Upper lobe of right lung (tissue), 1 donor: ENCODE results near the gene GCH1. TPM values are rescaled to one million over a fixed set of nuclear protein-coding genes. Genes with fewer than 3 reads are reported as not detected.
"Not testable (repeated sequence)": the region's sequence is repeated elsewhere in the genome, so short reads cannot be mapped to it uniquely, and the experiment has no call there.

ENCODE experiments used
- ATAC-seq: fragments of 200-7000 bp; cut with Tn5 transposase; one replicate; pipeline ENCODE4 v1.9.1; 2020; ENCODE audit warnings: mild to moderate bottlenecking, moderate library complexity
- DNase-seq: peaks from one replicate; pipeline ENCODE4 v3.0.0-alpha.2; 2020
- H3K27ac ChIP-seq: fragments of 200-600 bp; one replicate; pipeline ENCODE4 v1.8.0; 2022
- H3K27me3 ChIP-seq: fragments of 200-600 bp; one replicate; pipeline ENCODE4 v1.8.0; 2022; ENCODE audit warnings: mild to moderate bottlenecking
- H3K36me3 ChIP-seq: fragments of 200-600 bp; one replicate; pipeline ENCODE4 v1.8.0; 2022
- H3K4me1 ChIP-seq: fragments of 200-600 bp; one replicate; pipeline ENCODE4 v1.8.0; 2022
- H3K4me3 ChIP-seq: fragments of 200-600 bp; one replicate; pipeline ENCODE4 v1.8.0; 2022; ENCODE audit warnings: mild to moderate bottlenecking
- H3K9me3 ChIP-seq: fragments of 200-600 bp; one replicate; pipeline ENCODE4 v1.8.0; 2022
- intact Hi-C: fragments of 100-400 bp; cut with DNase I; formaldehyde crosslinking; loops from one replicate; pipeline ENCODE4 v1.11.0; 2022
- total RNA-seq: library from RNA; stranded (reverse); fragmentation: NEBNext Ultra II Directional; extraction: Animal tissue kit (Norgen Biotek cat#: 25700); gene quantifications from one replicate; pipeline ENCODE4 v1.2.1, GENCODE V29; 2021
- TF ChIP-seq, protein P1 (sequence below): fragments of 200-600 bp; IDR thresholded peaks from one replicate; pipeline ENCODE4 v1.8.0; 2022; ENCODE audit warnings: antibody characterized with exemption
- donor health status: DM: no; HTN: yes; CAD: no; lungs with severe emphysema.

GCH1 gene
- total RNA-seq, 1 donor from 2014 or later, result 14.3 TPM

DNA sequence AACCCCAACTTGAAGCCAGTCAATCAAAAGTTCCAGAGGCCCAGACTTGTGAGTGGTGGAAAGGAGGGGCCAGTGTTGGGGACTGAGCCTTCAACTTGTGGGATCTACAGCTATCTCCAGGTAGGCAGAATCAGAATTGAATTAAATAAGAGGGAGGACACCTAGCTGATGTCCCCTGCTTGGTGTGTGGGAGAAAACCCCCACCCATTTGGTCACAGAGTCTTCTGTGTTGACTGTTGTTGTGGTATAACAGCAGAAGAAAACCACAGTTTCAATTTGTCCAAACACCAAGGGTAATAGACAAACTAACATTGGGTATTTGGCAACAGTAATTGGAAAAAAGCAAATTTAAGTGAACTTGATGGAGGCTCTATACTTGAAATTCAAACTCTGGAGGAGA lies 3.4 kb upstream of the GCH1 start:
- intact Hi-C loops, result no loop called here
- TF ChIP-seq, protein P1, sequence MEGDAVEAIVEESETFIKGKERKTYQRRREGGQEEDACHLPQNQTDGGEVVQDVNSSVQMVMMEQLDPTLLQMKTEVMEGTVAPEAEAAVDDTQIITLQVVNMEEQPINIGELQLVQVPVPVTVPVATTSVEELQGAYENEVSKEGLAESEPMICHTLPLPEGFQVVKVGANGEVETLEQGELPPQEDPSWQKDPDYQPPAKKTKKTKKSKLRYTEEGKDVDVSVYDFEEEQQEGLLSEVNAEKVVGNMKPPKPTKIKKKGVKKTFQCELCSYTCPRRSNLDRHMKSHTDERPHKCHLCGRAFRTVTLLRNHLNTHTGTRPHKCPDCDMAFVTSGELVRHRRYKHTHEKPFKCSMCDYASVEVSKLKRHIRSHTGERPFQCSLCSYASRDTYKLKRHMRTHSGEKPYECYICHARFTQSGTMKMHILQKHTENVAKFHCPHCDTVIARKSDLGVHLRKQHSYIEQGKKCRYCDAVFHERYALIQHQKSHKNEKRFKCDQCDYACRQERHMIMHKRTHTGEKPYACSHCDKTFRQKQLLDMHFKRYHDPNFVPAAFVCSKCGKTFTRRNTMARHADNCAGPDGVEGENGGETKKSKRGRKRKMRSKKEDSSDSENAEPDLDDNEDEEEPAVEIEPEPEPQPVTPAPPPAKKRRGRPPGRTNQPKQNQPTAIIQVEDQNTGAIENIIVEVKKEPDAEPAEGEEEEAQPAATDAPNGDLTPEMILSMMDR, result no peak
- no peaks in the 10 kb centered on the region for H3K4me1 ChIP-seq
- no peak overlapping the region for H3K27ac ChIP-seq
- H3K27me3 ChIP-seq, result no peaks in the 10 kb centered on the region
- DNase-seq (no peak), ATAC-seq (no peak)
- no peak overlapping the region for H3K4me3 ChIP-seq
- no peaks in the 10 kb centered on the region for H3K9me3 ChIP-seq
- no peaks in the 10 kb centered on the region for H3K36me3 ChIP-seq

DNA sequence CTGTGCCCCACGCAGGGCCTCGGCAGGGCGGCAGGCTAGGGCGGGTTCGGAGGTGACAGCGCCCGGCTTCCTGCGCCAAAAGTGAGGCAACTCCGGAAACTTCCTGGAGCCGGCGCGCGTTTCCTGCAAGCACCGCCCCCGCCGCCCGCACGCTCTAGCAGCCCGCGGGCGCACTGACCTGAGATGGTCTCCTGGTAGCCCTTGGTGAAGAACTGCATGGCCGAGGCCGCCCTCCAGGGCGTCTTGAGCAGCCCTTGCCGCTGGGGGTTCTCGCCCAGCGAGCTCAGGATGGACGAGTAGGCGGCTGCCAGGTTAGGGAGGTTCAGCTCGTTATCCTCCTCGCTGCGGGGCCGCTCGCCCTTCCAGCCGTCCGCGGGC lies 494 bp downstream of the GCH1 start:
- Histone ChIP-seq H3K36me3 (no peaks in the 10 kb centered on the region), H3K9me3 (no peaks in the 10 kb centered on the region), H3K27me3 (no peaks in the 10 kb centered on the region), H3K27ac (peak overlapping the region; percentile 81), H3K4me1 (peaks cover 5% of the 10 kb centered on the region), H3K4me3 (peak overlapping the region; percentile 94)
- ATAC-seq (peak; percentile 81), DNase-seq (peak; percentile 91)
- TF ChIP-seq, protein P1, result no peak
- intact Hi-C loops, result no loop called here

DNA sequence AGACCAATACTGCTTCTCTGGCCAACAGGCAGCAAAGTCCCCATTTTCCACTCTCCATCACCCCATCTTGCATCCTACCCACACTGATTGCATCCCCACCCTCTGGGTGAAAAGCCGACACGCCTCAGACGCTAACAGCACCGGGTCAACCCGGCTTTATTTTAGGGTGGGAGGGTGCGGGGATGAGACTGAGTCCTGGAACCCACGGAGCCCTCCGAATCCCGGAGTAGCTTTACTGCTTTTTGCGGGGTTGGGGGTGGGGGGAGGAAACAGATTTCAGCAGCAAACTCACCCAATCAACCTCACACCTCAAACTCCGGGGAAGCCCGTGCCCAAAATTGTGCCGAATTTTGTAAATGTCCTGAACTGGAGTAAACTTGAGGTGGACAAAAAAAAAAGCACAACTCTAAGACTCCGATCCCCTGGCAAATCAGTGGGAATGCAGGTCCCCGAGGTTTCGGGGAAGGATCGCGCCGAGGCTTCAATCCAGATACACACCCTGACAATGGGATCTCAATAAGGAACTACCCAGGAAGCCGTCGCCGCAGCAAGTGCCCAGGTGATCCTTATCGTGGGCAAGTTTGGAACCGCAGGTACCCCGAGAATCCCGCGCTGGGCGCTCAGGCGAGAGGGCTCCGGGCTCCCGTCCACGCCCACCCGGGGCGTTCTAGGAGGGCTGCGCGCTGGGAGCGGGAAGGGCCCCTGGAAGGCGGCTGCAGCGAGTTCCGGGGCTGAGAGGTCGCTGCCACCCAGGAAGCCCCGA lies 1.1 kb downstream of the GCH1 start:
- H3K4me1 ChIP-seq, result peaks cover 5% of the 10 kb centered on the region
- peak overlapping the region; percentile 81 for H3K27ac ChIP-seq
- intact Hi-C loops, result no loop called here
- TF ChIP-seq, protein P1, result no peak
- ATAC-seq (no peak), DNase-seq (no peak)
- no peaks in the 10 kb centered on the region for H3K27me3 ChIP-seq
- H3K36me3 ChIP-seq, result no peaks in the 10 kb centered on the region
- H3K4me3 ChIP-seq, result peak overlapping the region; percentile 94
- no peaks in the 10 kb centered on the region for H3K9me3 ChIP-seq

DNA sequence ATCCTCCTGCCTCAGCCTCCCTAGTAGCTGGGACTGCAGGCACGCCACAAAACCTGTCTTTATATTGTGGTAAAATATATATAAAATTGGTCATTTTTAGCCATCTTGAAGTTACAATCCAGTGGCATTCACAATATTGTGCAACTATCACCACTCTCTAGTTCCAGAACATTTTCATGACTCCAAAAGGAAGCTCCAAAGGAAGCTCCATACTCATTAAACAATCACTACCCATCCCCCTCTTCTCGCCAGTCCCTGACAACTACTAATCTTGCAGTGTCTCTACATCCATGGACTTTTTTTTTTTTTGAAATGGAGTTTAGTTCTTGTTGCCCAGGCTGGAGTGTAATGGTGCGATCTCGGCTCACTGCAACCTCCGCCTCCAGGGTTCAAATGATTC lies 3.1 kb downstream of the GCH1 start:
- DNase-seq, result no peak
- Histone ChIP-seq H3K27ac (no peak overlapping the region), H3K4me3 (no peak overlapping the region), H3K4me1 (peaks cover 5% of the 10 kb centered on the region), H3K9me3 (no peaks in the 10 kb centered on the region), H3K36me3 (no peaks in the 10 kb centered on the region), H3K27me3 (no peaks in the 10 kb centered on the region)
- intact Hi-C loops, result no loop called here
- TF ChIP-seq, protein P1, result no peak
- ATAC-seq, result no peak

DNA sequence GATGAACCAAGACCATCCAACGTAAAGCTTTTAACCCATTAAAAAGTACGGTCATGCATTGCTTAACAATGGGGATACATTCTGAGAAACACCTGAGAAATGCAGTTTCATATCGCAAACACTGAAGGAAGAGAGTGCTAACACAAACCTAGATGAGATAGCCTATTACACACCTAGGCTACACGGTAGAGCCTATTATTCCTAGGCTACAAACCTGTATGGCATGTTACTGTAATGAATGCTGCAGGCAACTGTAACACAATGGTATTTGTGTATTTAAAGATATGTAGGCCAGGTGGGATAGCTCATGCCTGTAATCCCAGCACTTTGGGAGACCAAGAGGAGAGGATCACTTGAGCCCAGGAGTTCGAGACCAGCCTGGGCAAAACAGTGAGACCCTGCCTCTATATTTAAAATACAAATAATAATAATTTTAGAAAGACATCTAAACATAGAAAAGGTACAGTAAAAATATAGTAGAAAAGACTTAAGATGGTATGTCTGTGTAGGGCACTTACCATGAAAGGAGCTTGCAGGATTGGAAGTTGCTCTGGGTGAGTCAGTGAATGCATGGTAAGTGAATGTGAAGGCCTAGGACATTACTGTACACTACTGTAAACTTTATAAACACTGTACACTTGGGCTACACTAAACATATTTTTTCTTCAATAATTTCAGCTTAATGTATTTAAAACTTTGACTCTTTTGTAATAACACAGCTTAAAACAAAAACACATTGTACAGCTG lies 4.6 kb downstream of the GCH1 start:
- H3K27ac ChIP-seq, DNase-seq, H3K36me3 ChIP-seq, H3K9me3 ChIP-seq, ATAC-seq, H3K4me3 ChIP-seq, H3K27me3 ChIP-seq, intact Hi-C loops, H3K4me1 ChIP-seq: not testable (repeated sequence)

DNA sequence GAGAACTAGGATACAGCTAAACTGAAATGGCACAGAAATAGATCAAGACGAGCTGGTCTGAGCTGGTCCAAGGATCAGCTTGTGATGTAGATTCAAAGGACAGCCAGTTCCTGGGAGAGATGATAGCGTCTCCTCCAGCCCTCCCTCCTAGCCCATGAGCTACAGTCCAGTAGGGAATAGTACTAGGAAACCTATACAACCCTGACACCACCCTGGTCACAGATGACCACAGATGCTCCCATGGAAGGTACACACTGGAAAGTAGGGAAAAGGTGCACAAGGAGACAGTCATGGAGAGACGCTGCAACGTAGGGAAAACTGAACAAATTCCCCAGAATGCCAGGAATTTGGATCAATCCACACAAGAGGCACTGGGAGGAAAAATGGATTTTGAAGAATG lies 6.9 kb downstream of the GCH1 start:
- TF ChIP-seq, protein P1, result no peak
- Histone ChIP-seq H3K27me3 (no peaks in the 10 kb centered on the region), H3K4me3 (no peak overlapping the region), H3K36me3 (no peaks in the 10 kb centered on the region), H3K9me3 (no peaks in the 10 kb centered on the region), H3K27ac (no peak overlapping the region), H3K4me1 (peaks cover 5% of the 10 kb centered on the region)
- intact Hi-C loops, result no loop called here
- no peak for DNase-seq
- no peak for ATAC-seq
